ENCODE measurements around the gene AKAP11.

Gene AKAP11

DNA sequence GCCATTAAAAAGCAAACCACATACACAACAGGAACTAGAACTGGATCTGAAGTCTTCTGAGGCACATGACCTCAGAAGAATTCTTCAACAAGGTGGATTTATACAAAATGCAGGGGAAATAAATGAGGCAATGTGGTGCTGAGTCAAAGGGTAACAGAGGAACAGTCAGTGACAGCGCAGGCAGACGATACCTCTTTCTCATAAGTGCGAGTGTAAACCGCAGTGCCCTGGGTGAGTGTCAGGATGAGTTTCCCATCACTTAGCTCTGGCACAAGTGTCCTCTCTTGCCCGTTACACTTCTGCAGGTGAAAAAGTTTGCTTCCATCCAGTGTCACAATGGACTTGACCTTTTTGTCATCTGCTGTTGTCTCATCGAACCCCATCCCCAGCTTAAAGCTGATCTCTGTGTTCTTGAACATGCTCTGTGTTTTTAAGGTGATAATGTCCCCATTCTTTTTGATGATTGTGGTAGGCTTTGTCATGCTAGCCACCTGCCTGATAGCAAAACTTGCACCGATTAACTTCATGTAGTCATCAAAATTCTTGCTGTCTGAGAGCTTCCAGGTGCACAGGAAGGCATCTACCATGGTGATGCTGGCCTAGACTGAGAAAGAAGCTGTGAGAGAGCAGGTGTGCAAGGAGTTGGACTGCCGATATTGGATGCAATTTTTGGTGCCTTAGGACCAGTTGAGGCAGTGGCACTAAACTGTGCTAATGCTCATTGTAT is 97.3 kb downstream of the AKAP11 start:
- TF ChIP-seq CTCF (IDR thresholded peaks at IDR 0.05; ENCODE audit: control insufficient read depth, insufficient read depth, low read depth, low read length, missing control alignments), result no peak
- DNase-seq (ENCODE audit: low read depth), result no peak
- no peak overlapping the region for H3K4me3 ChIP-seq (ENCODE audit: control insufficient read depth, low read depth, low read length)

DNA sequence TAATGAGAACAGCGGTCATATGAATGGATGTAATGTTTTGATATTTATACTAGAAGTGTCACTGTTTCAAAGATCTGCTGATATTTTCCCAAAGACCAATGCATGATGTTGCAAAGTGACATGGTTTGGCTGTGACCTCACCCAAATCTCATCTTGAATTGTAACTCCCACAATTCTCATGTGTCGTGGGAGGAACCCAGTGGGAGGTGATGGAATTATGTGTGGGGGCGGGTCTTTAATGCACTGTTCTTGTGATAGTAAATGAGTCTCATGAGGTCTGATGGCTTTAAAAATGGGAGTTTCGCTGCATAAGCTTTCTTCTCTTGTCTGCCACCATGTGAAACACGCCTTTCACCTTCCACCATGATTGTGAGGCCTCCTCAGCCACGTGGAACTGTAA is 98.3 kb downstream of the AKAP11 start:
- DNase-seq (ENCODE audit: low read depth), result no peak
- H3K4me3 ChIP-seq (ENCODE audit: control insufficient read depth, low read depth, low read length), result no peak overlapping the region
- no peak for TF ChIP-seq CTCF (IDR thresholded peaks at IDR 0.05; ENCODE audit: control insufficient read depth, insufficient read depth, low read depth, low read length, missing control alignments)

Data from AG09309 (cell line).